22Rv1 (cell line): ENCODE measurements around the gene COL25A1.

Experiments used
- ZFX ChIP-seq: fragments of 450-650 bp; IDR thresholded peaks from 2 replicates; pipeline ENCODE4 v1.6.1; 2017; ENCODE audit warnings: antibody characterized with exemption, borderline replicate concordance
- TF ChIP-seq, protein P1 (sequence below): fragments of 450-650 bp; IDR thresholded peaks from 2 replicates; pipeline ENCODE4 v1.5.1; 2017; ENCODE audit warnings: mild to moderate bottlenecking

DNA sequence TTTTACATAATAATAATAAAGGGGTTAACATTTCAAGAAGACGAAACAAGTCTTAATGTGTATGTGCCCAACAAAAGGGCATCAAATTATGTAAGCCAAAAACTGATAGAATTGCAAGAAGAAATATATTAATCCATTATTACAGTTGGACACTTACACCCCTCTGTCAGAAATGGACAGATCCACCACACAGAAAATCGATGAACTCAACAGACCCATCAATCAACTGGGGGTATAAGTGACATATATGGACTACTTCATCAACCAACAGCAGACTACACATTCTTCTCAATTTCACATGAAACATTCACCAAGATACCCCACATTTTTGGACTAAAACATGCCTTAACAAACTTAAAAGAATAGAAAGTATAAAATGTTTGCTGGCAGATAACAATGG, 183.8 kb downstream of the COL25A1 start:
- TF ChIP-seq, protein P1, sequence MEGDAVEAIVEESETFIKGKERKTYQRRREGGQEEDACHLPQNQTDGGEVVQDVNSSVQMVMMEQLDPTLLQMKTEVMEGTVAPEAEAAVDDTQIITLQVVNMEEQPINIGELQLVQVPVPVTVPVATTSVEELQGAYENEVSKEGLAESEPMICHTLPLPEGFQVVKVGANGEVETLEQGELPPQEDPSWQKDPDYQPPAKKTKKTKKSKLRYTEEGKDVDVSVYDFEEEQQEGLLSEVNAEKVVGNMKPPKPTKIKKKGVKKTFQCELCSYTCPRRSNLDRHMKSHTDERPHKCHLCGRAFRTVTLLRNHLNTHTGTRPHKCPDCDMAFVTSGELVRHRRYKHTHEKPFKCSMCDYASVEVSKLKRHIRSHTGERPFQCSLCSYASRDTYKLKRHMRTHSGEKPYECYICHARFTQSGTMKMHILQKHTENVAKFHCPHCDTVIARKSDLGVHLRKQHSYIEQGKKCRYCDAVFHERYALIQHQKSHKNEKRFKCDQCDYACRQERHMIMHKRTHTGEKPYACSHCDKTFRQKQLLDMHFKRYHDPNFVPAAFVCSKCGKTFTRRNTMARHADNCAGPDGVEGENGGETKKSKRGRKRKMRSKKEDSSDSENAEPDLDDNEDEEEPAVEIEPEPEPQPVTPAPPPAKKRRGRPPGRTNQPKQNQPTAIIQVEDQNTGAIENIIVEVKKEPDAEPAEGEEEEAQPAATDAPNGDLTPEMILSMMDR = no peak
- no peak for TF ChIP-seq ZFX
